GM12874 (cell line): ENCODE results near the gene LHFPL6.

ENCODE experiments used
- CTCF ChIP-seq: IDR thresholded peaks from 2 replicates; pipeline ENCODE4 v1.5.1; 2011; ENCODE audit warnings: low read depth, mild to moderate bottlenecking, control low read depth, low read length, moderate library complexity; ENCODE audit not compliant: insufficient read depth

LHFPL6 gene

GRCh38 chr13:39330504-39330903 is 272.5 kb downstream of the LHFPL6 start:
- no peak for TF ChIP-seq CTCF

- TF ChIP-seq CTCF, result no peak
Measured at GRCh38 chr13:39329182-39329639, 273.8 kb downstream of the LHFPL6 start.

GRCh38 chr13:39327172-39327479 is 275.9 kb downstream of the LHFPL6 start:
- TF ChIP-seq CTCF, result no peak

- TF ChIP-seq CTCF, result no peak
Measured at GRCh38 chr13:39326469-39327171, 276.4 kb downstream of the LHFPL6 start.

- no peak for TF ChIP-seq CTCF
Measured at GRCh38 chr13:39324806-39325311, 278.1 kb downstream of the LHFPL6 start.

GRCh38 chr13:39322836-39323585 is 280.0 kb downstream of the LHFPL6 start:
- TF ChIP-seq CTCF, result no peak

- TF ChIP-seq CTCF, result no peak
Measured at GRCh38 chr13:39321574-39321973, 281.4 kb downstream of the LHFPL6 start.
